Stimulated activated naive CD8-positive, alpha-beta T cell treated with anti-CD3 and anti-CD28 coated beads, Interleukin-15, Interleukin-2, amounts not matched to agents 100 U/mL and 50 U/mL, for 24 hours (primary cell): ENCODE data around the gene SFI1.
"Not testable (repeated sequence)": the region's sequence is repeated elsewhere in the genome, so short reads cannot be mapped to it uniquely, and the experiment has no call there.

Source experiments
- ATAC-seq: fragments of 150-1000 bp; cut with Tn5 transposase; one replicate; pipeline ENCODE4 v1.10.0; 2021
- DNase-seq: peaks from one replicate; pipeline ENCODE4 v3.0.0; 2021

SFI1 gene

GRCh38 chr22:31496007-31496734, at the start of gene SFI1:
Gene SFI1, plus strand, starts transcription at chr22:31496536. Its CDS starts 11,749 bp downstream, at chr22:31508285.
- DNase-seq (peak; percentile 96), ATAC-seq (peak; percentile 92)

- ATAC-seq: no peak
- no peak for DNase-seq
Observed at GRCh38 chr22:31446767-31447166, 49.6 kb upstream of the SFI1 start.

- no peak for ATAC-seq
- DNase-seq: no peak
Observed at GRCh38 chr22:31447337-31447736, 49.0 kb upstream of the SFI1 start.

- no peak for DNase-seq
- no peak for ATAC-seq
Observed at GRCh38 chr22:31448382-31448781, 48.0 kb upstream of the SFI1 start.

- DNase-seq (no peak), ATAC-seq (no peak)
Observed at GRCh38 chr22:31449506-31449905, 46.8 kb upstream of the SFI1 start.

- DNase-seq (no peak), ATAC-seq (peak; percentile 49)
Observed at GRCh38 chr22:31451709-31452571, 44.4 kb upstream of the SFI1 start.

- ATAC-seq (no peak), DNase-seq (no peak)
Observed at GRCh38 chr22:31461699-31462098, 34.6 kb upstream of the SFI1 start.

- no peak for DNase-seq
- no peak for ATAC-seq
Observed at GRCh38 chr22:31465307-31465706, 31.0 kb upstream of the SFI1 start.

GRCh38 chr22:31474743-31475142, 21.6 kb upstream of the SFI1 start:
- no peak for ATAC-seq
- DNase-seq: no peak

GRCh38 chr22:31475800-31476199, 20.5 kb upstream of the SFI1 start:
- ATAC-seq (no peak), DNase-seq (no peak)

GRCh38 chr22:31477329-31477728, 19.0 kb upstream of the SFI1 start:
- DNase-seq (no peak), ATAC-seq (no peak)

GRCh38 chr22:31481129-31481528, 15.2 kb upstream of the SFI1 start:
- DNase-seq (no peak), ATAC-seq (no peak)

- ATAC-seq, DNase-seq: not testable (repeated sequence)
Observed at GRCh38 chr22:31482470-31482869, 13.9 kb upstream of the SFI1 start.

- not testable (repeated sequence) for ATAC-seq, DNase-seq
Observed at GRCh38 chr22:31486369-31486768, 10.0 kb upstream of the SFI1 start.

- ATAC-seq: no peak
- no peak for DNase-seq
Observed at GRCh38 chr22:31486951-31487350, 9.4 kb upstream of the SFI1 start.

GRCh38 chr22:31488346-31488883, 7.9 kb upstream of the SFI1 start:
- DNase-seq (no peak), ATAC-seq (no peak)

GRCh38 chr22:31488988-31489617, 7.2 kb upstream of the SFI1 start:
- DNase-seq: peak; percentile 60
- ATAC-seq: peak; percentile 35

GRCh38 chr22:31489632-31490495, 6.5 kb upstream of the SFI1 start, which contains the start of gene EIF4ENIF1:
Gene EIF4ENIF1, minus strand, starts transcription at chr22:31489842. Its CDS starts 1,124 bp downstream, at chr22:31488718.
- DNase-seq (peak; percentile 86), ATAC-seq (peak; percentile 70)

- peak; percentile 71 for DNase-seq
- ATAC-seq: peak; percentile 77
Observed at GRCh38 chr22:31490496-31490925, 5.8 kb upstream of the SFI1 start.

- DNase-seq: no peak
- ATAC-seq: no peak
Observed at GRCh38 chr22:31491218-31491962, 4.9 kb upstream of the SFI1 start.

- no peak for DNase-seq
- no peak for ATAC-seq
Observed at GRCh38 chr22:31492151-31492550, 4.2 kb upstream of the SFI1 start.
